22Rv1 (cell line): ENCODE data around the gene PRDX3.

Experiments
- H3K27ac ChIP-seq: fragments of 450-650 bp; 2 replicates; pipeline ENCODE4 v1.5.1; 2017
- ZFX ChIP-seq: fragments of 450-650 bp; IDR thresholded peaks from 2 replicates; pipeline ENCODE4 v1.6.1; 2017; ENCODE audit warnings: antibody characterized with exemption, borderline replicate concordance
- TF ChIP-seq, protein P1 (sequence below): fragments of 450-650 bp; IDR thresholded peaks from 2 replicates; pipeline ENCODE4 v1.5.1; 2017; ENCODE audit warnings: mild to moderate bottlenecking

The PRDX3 gene

GRCh38 chr10:119135513-119135881 lies 43.1 kb downstream of the PRDX3 start:
- no peak overlapping the region for H3K27ac ChIP-seq
- no peak for TF ChIP-seq ZFX
- TF ChIP-seq, protein P1, sequence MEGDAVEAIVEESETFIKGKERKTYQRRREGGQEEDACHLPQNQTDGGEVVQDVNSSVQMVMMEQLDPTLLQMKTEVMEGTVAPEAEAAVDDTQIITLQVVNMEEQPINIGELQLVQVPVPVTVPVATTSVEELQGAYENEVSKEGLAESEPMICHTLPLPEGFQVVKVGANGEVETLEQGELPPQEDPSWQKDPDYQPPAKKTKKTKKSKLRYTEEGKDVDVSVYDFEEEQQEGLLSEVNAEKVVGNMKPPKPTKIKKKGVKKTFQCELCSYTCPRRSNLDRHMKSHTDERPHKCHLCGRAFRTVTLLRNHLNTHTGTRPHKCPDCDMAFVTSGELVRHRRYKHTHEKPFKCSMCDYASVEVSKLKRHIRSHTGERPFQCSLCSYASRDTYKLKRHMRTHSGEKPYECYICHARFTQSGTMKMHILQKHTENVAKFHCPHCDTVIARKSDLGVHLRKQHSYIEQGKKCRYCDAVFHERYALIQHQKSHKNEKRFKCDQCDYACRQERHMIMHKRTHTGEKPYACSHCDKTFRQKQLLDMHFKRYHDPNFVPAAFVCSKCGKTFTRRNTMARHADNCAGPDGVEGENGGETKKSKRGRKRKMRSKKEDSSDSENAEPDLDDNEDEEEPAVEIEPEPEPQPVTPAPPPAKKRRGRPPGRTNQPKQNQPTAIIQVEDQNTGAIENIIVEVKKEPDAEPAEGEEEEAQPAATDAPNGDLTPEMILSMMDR: no peak

DNA sequence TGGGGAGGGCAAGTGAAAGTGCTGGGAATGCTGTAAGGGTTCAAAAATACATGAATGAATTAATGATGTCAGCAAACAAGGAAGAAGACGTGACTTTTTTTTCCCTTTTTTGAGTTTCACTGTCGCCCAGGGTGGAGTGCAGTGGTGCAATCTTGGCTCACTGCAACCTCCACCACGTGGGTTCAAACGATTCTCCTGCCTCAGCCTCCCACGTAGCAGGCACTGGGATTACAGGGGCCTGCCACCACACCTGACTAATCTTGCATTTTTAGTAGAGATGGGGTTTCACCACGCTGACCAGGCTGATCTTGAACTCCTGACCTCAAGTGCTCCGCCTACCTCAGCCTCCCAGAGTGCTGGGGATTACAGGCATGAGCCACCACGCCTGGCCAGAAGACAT lies 44.7 kb downstream of the PRDX3 start:
- H3K27ac ChIP-seq: no peak overlapping the region
- TF ChIP-seq ZFX: no peak
- TF ChIP-seq, protein P1: no peak

DNA sequence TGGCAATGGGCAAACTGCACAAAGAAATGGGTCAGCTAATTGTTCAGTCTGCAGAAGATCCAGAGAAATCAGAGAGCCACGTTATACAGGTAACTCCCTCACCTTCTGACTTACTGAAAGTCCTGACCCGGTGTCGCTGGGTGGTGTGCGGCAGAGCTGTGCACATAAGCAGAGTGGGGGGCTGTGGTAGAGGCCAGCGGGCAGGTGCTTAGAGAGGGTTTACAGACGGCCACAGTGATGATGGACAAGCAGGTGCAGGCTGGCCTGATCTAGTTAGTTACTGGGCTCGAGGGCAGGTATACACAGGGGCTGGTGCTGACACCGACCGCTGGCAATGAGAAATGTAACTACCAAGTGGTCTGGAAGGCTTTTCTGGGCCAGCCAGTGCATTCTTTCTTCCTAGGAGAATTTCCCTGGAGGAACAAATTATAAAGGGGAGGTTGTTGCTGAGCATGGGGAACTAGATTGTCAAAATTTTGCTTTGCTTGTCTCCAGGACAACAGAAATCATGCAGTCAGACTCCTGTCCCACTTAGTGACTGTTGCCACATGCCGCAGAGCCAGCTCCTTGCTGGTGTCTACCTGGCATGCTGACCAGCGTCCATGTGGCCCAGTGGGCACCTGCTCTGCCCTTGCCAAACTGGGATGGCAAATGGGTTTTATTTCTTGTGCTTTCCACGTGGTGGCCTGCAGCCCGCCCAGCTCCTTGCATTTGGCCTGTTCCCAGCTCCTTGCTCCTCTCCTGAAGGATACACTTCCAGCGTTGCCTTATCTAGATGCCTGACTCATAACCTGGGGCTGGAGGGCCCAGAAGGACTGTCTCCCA lies 45.9 kb downstream of the PRDX3 start:
- no peak overlapping the region for H3K27ac ChIP-seq
- TF ChIP-seq ZFX: no peak
- TF ChIP-seq, protein P1: no peak

- H3K27ac ChIP-seq: no peak overlapping the region
- TF ChIP-seq, protein P1: no peak
- TF ChIP-seq ZFX: no peak
Observed at GRCh38 chr10:119131512-119132240, 46.9 kb downstream of the PRDX3 start.

DNA sequence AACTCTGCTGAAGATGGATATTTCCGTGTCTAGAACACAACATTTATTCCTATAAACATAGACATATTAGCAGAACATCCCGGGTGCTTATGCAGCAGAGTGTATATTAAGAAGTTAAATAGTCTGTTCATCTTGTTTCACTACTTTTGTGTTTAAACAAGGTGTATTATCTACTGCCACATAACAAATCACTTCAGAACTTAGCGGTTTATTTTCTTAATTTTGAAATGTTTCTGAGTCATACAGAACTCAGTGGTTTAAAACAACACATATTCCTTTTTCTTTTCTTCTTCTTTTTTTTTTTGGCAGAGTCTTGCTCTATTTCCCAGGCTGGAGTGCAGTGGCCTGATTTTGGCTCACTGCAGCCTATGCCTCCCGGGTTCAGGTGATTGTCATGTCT lies 48.9 kb downstream of the PRDX3 start:
- no peak overlapping the region for H3K27ac ChIP-seq
- TF ChIP-seq, protein P1: no peak
- TF ChIP-seq ZFX: no peak

- no peak overlapping the region for H3K27ac ChIP-seq
- TF ChIP-seq, protein P1: no peak
- no peak for TF ChIP-seq ZFX
Observed at GRCh38 chr10:119125942-119126341, 52.7 kb downstream of the PRDX3 start.

GRCh38 chr10:119120875-119121274 lies 57.7 kb downstream of the PRDX3 start:
- no peak for TF ChIP-seq ZFX
- TF ChIP-seq, protein P1: no peak
- no peak overlapping the region for H3K27ac ChIP-seq
